ENCODE measurements around the gene MAP1B. TPM values are rescaled to one million over a fixed set of nuclear protein-coding genes. Genes with fewer than 3 reads are reported as not detected.
"Not testable (repeated sequence)": the region's sequence is repeated elsewhere in the genome, so short reads cannot be mapped to it uniquely, and the experiment has no call there.

MAP1B gene
- total RNA-seq, 4 donors from 2014 or later, result 44.2 to 120 (median 83.4) TPM

- in situ Hi-C loops (cut with MboI; ENCODE audit: low sequenced_read_pairs in 4 of 4), result no loop called here
- intact Hi-C loops (cut with DNase I; ENCODE audit: low total_unique reads), result no loop called here
- ATAC-seq, result peak in 1 of 2 donors; percentile 44
- DNase-seq, result no peak
- Histone ChIP-seq H3K4me3 (peak overlapping the region; percentile 6 to 29 (median 15)), H3K4me1 (no peaks in the 10 kb centered on the region), H3K27me3 (no peaks in the 10 kb centered on the region), H3K27ac (peak overlapping the region in 3 of 4 donors; percentile 11 to 37 (median 22)), H3K36me3 (no peaks in the 10 kb centered on the region), H3K9me3 (no peaks in the 10 kb centered on the region)
- TF ChIP-seq POLR2A (IDR thresholded peaks at IDR 0.05) (no peak), CTCF (IDR thresholded peaks at IDR 0.05 in 4 of 5, conservative IDR thresholded peaks at IDR 0.05 in 1 of 5) (no peak)
These were observed 59.0 kb downstream of the MAP1B start for GRCh38 chr5:72166070-72166979.

GRCh38 chr5:72167257-72167656 lies 60.0 kb downstream of the MAP1B start:
- Histone ChIP-seq H3K9me3 (no peaks in the 10 kb centered on the region), H3K4me3 (no peak overlapping the region), H3K27ac (peak overlapping the region in 1 of 4 donors; percentile 11), H3K27me3 (no peaks in the 10 kb centered on the region), H3K36me3 (no peaks in the 10 kb centered on the region), H3K4me1 (no peaks in the 10 kb centered on the region)
- DNase-seq (no peak), ATAC-seq (no peak)
- in situ Hi-C loops (cut with MboI; ENCODE audit: low sequenced_read_pairs in 4 of 4), result no loop called here
- intact Hi-C loops (cut with DNase I; ENCODE audit: low total_unique reads), result no loop called here
- TF ChIP-seq CTCF (IDR thresholded peaks at IDR 0.05 in 4 of 5, conservative IDR thresholded peaks at IDR 0.05 in 1 of 5) (no peak), POLR2A (IDR thresholded peaks at IDR 0.05) (no peak)

- no peak for TF ChIP-seq POLR2A (IDR thresholded peaks at IDR 0.05)
- TF ChIP-seq CTCF (IDR thresholded peaks at IDR 0.05 in 4 of 5, conservative IDR thresholded peaks at IDR 0.05 in 1 of 5), result no peak
- peak in 1 of 2 donors; percentile 33 for DNase-seq
- Histone ChIP-seq H3K27me3 (no peaks in the 10 kb centered on the region), H3K4me1 (no peaks in the 10 kb centered on the region), H3K9me3 (no peaks in the 10 kb centered on the region), H3K36me3 (no peaks in the 10 kb centered on the region), H3K27ac (no peak overlapping the region), H3K4me3 (no peak overlapping the region)
- peak in 1 of 2 donors; percentile 30 for ATAC-seq
- in situ Hi-C loops (cut with MboI; ENCODE audit: low sequenced_read_pairs in 4 of 4) (no loop called here), intact Hi-C loops (cut with DNase I; ENCODE audit: low total_unique reads) (no loop called here)
These were observed 60.5 kb downstream of the MAP1B start for GRCh38 chr5:72167804-72168203.

GRCh38 chr5:72170101-72170500 lies 62.8 kb downstream of the MAP1B start:
- in situ Hi-C loops (cut with MboI; ENCODE audit: low sequenced_read_pairs in 4 of 4) (no loop called here), intact Hi-C loops (cut with DNase I; ENCODE audit: low total_unique reads) (no loop called here)
- no peak overlapping the region for H3K4me3 ChIP-seq
- ATAC-seq, result no peak
- H3K27ac ChIP-seq, result no peak overlapping the region
- H3K27me3 ChIP-seq, result no peaks in the 10 kb centered on the region
- H3K36me3 ChIP-seq, result no peaks in the 10 kb centered on the region
- H3K4me1 ChIP-seq, result no peaks in the 10 kb centered on the region
- H3K9me3 ChIP-seq, result no peaks in the 10 kb centered on the region
- no peak for DNase-seq
- TF ChIP-seq POLR2A (IDR thresholded peaks at IDR 0.05), result no peak
- no peak for TF ChIP-seq CTCF (IDR thresholded peaks at IDR 0.05 in 4 of 5, conservative IDR thresholded peaks at IDR 0.05 in 1 of 5)

GRCh38 chr5:72171181-72171580 lies 63.9 kb downstream of the MAP1B start:
- DNase-seq; H3K9me3 ChIP-seq; ATAC-seq; H3K4me1 ChIP-seq; in situ Hi-C loops (cut with MboI; ENCODE audit: low sequenced_read_pairs in 4 of 4); H3K36me3 ChIP-seq; intact Hi-C loops (cut with DNase I; ENCODE audit: low total_unique reads); H3K4me3 ChIP-seq; H3K27me3 ChIP-seq; H3K27ac ChIP-seq: not testable (repeated sequence)
